Panc1 (cell line): ENCODE data around the gene GPBP1L1. TPM values are rescaled to one million over a fixed set of nuclear protein-coding genes. Genes with fewer than 3 reads are reported as not detected.
A peak's percentile ranks its signal among the peaks of the same experiment; 100 is the strongest.

Experiments
- ATAC-seq: fragments of 200-7000 bp; cut with Tn5 transposase; 2 replicates; pipeline ENCODE4 v1.9.1; 2020; ENCODE audit warnings: mild to moderate bottlenecking, moderate library complexity
- BruUV-seq: library from RNA; stranded (reverse); fragments of 400-500 nt; replicated peaks from 2 replicates; lab custom pipeline; 2021; lab: Mats Ljungman, UMichigan
- CTCF ChIA-PET: fragments of 300-600 bp; sonication (Branson Sonifier 250); formaldehyde crosslinking; loops from one replicate; lab custom pipeline; 2022; ENCODE audit warnings: antibody characterized with exemption; lab: Charles Lee
- POLR2A ChIA-PET: fragments of 300-600 bp; sonication (Branson Sonifier 250); formaldehyde crosslinking; loops from one replicate; lab custom pipeline; 2022; ENCODE audit warnings: antibody characterized with exemption; lab: Charles Lee
- DNase-seq: peaks from one replicate; pipeline ENCODE4 v3.0.0-alpha.2; 2010; ENCODE audit warnings: low read depth, low spot score
- H3K27ac ChIP-seq: 2 replicates; pipeline ENCODE4 v1.5.1; 2011; ENCODE audit warnings: mild to moderate bottlenecking, low read length, inconsistent platforms
- H3K27me3 ChIP-seq: fragments of 200-500 bp; sonication (Bioruptor generic); 2 replicates; pipeline ENCODE4 v1.6.0; 2014; ENCODE audit warnings: low read length, inconsistent platforms; ENCODE audit not compliant: control insufficient read depth, insufficient read depth
- H3K36me3 ChIP-seq: fragments of 200-500 bp; sonication (Bioruptor generic); 2 replicates; pipeline ENCODE4 v1.5.1; 2014; ENCODE audit warnings: inconsistent platforms, mild to moderate bottlenecking, low read length, moderate library complexity; ENCODE audit not compliant: control insufficient read depth, insufficient read depth
- H3K4me1 ChIP-seq: 2 replicates; pipeline ENCODE4 v1.5.1; 2011; ENCODE audit warnings: inconsistent platforms, mild to moderate bottlenecking, low read length, moderate library complexity; ENCODE audit not compliant: control insufficient read depth, insufficient read depth
- H3K4me3 ChIP-seq, 2 experiments: 2 replicates each; pipeline ENCODE4 v1.5.1; 2011 to 2012; ENCODE audit warnings: low read depth in 2 of 2, low read length in 2 of 2, mild to moderate bottlenecking in 2 of 2, inconsistent platforms in 1 of 2, moderate library complexity in 1 of 2
- H3K9me3 ChIP-seq: fragments of 200-500 bp; sonication (Bioruptor generic); 2 replicates; pipeline ENCODE4 v1.5.1; 2014; ENCODE audit warnings: low read depth, mild to moderate bottlenecking, inconsistent platforms, low read length, moderate library complexity; ENCODE audit not compliant: control insufficient read depth, insufficient read depth
- CTCF ChIP-seq: fragments of 450-650 bp; IDR thresholded peaks from 2 replicates; pipeline ENCODE4 v1.5.1; 2017; ENCODE audit warnings: mild to moderate bottlenecking
- POLR2AphosphoS5 ChIP-seq: IDR thresholded peaks from 2 replicates; pipeline ENCODE4 v1.6.1; 2012; ENCODE audit warnings: mild to moderate bottlenecking, low read depth, low read length, moderate library complexity
- SIN3A ChIP-seq: IDR thresholded peaks from 2 replicates; pipeline ENCODE4 v1.6.1; 2012; ENCODE audit warnings: low read depth, mild to moderate bottlenecking, low read length, moderate library complexity, borderline replicate concordance; ENCODE audit not compliant: insufficient read depth
- TCF7L2 ChIP-seq: IDR thresholded peaks from 2 replicates; pipeline ENCODE4 v1.6.1; 2011; ENCODE audit warnings: mild to moderate bottlenecking, low read depth, low read length, inconsistent platforms
- in situ Hi-C: cut with HindIII; loops from 2 replicates; pipeline ENCODE4 v1.10.0; 2016; ENCODE audit warnings: low sequenced_read_pairs, low pct_unique_long_range_greater_than_20kb
- intact Hi-C: fragments of 100-400 bp; cut with micrococcal nuclease; formaldehyde crosslinking; loops from one replicate; pipeline ENCODE4 v1.10.0; 2022; ENCODE audit not compliant: unreplicated experiment
- total RNA-seq: library from RNA; stranded (reverse); gene quantifications from one replicate; pipeline ENCODE4 v1.2.1, GENCODE V29; 2021; ENCODE audit not compliant: unreplicated experiment
- TF ChIP-seq, protein P1 (sequence below), 2 experiments: IDR thresholded peaks; 2 replicates each; pipeline ENCODE4 v1.6.1; 2011 to 2012; ENCODE audit warnings: low read depth in 2 of 2, control low read depth in 1 of 2, low read length in 1 of 2, mild to moderate bottlenecking in 1 of 2, moderate library complexity in 1 of 2; ENCODE audit not compliant: insufficient read depth in 1 of 2

The GPBP1L1 gene
- total RNA-seq, 1 experiment from 2014 or later, result 130 TPM

DNA sequence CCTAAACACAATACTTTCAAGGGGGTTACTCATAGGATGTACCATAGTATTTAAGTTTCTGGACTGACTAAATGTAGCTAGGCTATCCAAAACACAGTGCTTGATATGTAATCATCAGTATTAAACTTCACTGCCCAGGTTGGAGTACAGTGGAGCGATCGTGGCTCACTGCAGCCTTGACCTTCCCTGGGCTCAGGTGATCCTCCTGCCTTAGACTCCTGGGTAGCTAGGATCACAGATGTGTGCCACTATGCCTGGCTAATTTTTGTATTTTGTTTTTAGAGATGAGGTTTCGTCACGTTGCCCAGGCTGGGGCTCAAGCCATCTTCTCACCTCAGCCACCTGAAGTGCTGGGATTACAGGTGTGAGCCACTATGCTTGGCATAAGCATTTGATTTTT lies 91.9 kb downstream of the GPBP1L1 start:
- TF ChIP-seq, protein P1, sequence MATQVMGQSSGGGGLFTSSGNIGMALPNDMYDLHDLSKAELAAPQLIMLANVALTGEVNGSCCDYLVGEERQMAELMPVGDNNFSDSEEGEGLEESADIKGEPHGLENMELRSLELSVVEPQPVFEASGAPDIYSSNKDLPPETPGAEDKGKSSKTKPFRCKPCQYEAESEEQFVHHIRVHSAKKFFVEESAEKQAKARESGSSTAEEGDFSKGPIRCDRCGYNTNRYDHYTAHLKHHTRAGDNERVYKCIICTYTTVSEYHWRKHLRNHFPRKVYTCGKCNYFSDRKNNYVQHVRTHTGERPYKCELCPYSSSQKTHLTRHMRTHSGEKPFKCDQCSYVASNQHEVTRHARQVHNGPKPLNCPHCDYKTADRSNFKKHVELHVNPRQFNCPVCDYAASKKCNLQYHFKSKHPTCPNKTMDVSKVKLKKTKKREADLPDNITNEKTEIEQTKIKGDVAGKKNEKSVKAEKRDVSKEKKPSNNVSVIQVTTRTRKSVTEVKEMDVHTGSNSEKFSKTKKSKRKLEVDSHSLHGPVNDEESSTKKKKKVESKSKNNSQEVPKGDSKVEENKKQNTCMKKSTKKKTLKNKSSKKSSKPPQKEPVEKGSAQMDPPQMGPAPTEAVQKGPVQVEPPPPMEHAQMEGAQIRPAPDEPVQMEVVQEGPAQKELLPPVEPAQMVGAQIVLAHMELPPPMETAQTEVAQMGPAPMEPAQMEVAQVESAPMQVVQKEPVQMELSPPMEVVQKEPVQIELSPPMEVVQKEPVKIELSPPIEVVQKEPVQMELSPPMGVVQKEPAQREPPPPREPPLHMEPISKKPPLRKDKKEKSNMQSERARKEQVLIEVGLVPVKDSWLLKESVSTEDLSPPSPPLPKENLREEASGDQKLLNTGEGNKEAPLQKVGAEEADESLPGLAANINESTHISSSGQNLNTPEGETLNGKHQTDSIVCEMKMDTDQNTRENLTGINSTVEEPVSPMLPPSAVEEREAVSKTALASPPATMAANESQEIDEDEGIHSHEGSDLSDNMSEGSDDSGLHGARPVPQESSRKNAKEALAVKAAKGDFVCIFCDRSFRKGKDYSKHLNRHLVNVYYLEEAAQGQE (IDR thresholded peaks at IDR 0.05; ENCODE audit: insufficient read depth in 1 of 2, low read depth in 2 of 2, low read length in 1 of 2), result no peak
- TF ChIP-seq SIN3A, result no peak
- no peak for TF ChIP-seq CTCF
- no peak for TF ChIP-seq POLR2AphosphoS5
- no peak for TF ChIP-seq TCF7L2
- ChIA-PET POLR2A (no interaction called here), CTCF (no interaction called here)
- DNase-seq, result no peak
- Histone ChIP-seq H3K4me3 (no peak overlapping the region), H3K27me3 (no peaks in the 10 kb centered on the region), H3K9me3 (no peaks in the 10 kb centered on the region), H3K4me1 (peaks cover 4% of the 10 kb centered on the region), H3K27ac (no peak overlapping the region), H3K36me3 (peaks cover 12% of the 10 kb centered on the region; the same call in 1 of the 2 replicates)
- BruUV-seq, result no TSS peak
- intact Hi-C loops (no loop called here), in situ Hi-C loops (no loop called here)
- ATAC-seq, result no peak

DNA sequence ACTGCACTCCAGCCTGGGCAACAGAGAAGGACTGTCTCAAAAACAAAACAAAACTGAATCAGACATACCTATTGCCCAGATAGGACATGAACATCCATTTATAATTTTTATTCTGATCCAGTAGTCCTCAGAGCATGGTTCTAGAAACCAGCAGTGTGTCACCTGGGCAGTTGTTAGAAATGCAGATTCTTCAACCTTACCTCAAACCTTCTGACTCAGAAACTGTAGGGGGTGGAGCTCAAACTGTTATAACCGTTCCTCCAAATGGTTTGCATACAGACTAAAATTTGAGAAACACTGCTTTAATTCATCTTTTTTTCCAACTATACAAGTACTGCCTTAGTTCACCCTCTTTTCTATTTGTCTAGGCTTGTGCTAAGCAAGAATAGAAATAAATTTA lies 96.5 kb downstream of the GPBP1L1 start:
- no peak for DNase-seq
- ATAC-seq, result peak; percentile 46

More for the DNA sequence above, 96.5 kb downstream of the GPBP1L1 start:
- peak overlapping the region; percentile 39; the same call in 1 of the 2 replicates for H3K27ac ChIP-seq
- peaks cover 12% of the 10 kb centered on the region for H3K4me1 ChIP-seq
- no TSS peak for BruUV-seq
- POLR2A ChIA-PET, result interaction anchor here (0.6 kb wide), 1 partner anchor 541 kb away, joined by 5 read pairs; no protein-coding TSS in a partner anchor
- intact Hi-C loops (no loop called here), in situ Hi-C loops (no loop called here)
- peaks cover 8% of the 10 kb centered on the region; the same call in 1 of the 2 replicates for H3K36me3 ChIP-seq
- no peak for TF ChIP-seq POLR2AphosphoS5
- TF ChIP-seq CTCF, result no peak
- TF ChIP-seq, protein P1 (IDR thresholded peaks at IDR 0.05; ENCODE audit: insufficient read depth in 1 of 2, low read depth in 2 of 2, low read length in 1 of 2), result no peak
- no peaks in the 10 kb centered on the region for H3K9me3 ChIP-seq
- no peaks in the 10 kb centered on the region for H3K27me3 ChIP-seq
- CTCF ChIA-PET, result interaction anchor here (0.7 kb wide), 1 partner anchor 1614 kb away, joined by 10 read pairs; no protein-coding TSS in a partner anchor
- peak overlapping the region; percentile 12 to 24; a peak in 3 of 4 replicates for H3K4me3 ChIP-seq
